Right renal cortex interstitium (tissue), 3 donors: ENCODE results near the gene STRA6. TPM values are rescaled to one million over a fixed set of nuclear protein-coding genes. Genes with fewer than 3 reads are reported as not detected.

Experiments used
- DNase-seq, 3 donors: peaks; one replicate each; pipeline ENCODE4 v3.0.0-alpha.2; 2013; ENCODE audit warnings: low read depth in 3 of 3, low spot score in 2 of 3
- polyA plus RNA-seq, 3 donors: library from polyadenylated mRNA; unstranded; fragments of 120-200 nt; gene quantifications; one replicate each; pipeline ENCODE4 v1.2.1, GENCODE V29; 2013; ENCODE audit not compliant: insufficient read length in 3 of 3

The STRA6 gene
- polyA plus RNA-seq, result 10 to 100 TPM; 20.4 to 30.0 (median 27.3) TPM

GRCh38 chr15:74202452-74203401, at the start of gene STRA6:
TSS of gene STRA6 (minus strand) at chr15:74202787. CDS start at chr15:74202267, 520 bp downstream.
- DNase-seq, result no peak

GRCh38 chr15:74252291-74252690, 49.7 kb upstream of the STRA6 start:
- no peak for DNase-seq

- no peak for DNase-seq
Measured at GRCh38 chr15:74251131-74251811, 48.7 kb upstream of the STRA6 start.

- DNase-seq, result no peak
Measured at GRCh38 chr15:74250266-74250665, 47.7 kb upstream of the STRA6 start.

- DNase-seq, result no peak
Measured at GRCh38 chr15:74245342-74245931, 42.9 kb upstream of the STRA6 start.

GRCh38 chr15:74244822-74245341, 42.3 kb upstream of the STRA6 start:
- DNase-seq, result no peak

- no peak for DNase-seq
Measured at GRCh38 chr15:74243431-74243830, 40.8 kb upstream of the STRA6 start.

- no peak for DNase-seq
Measured at GRCh38 chr15:74242441-74243185, 40.0 kb upstream of the STRA6 start.

GRCh38 chr15:74240897-74241614, 38.5 kb upstream of the STRA6 start:
- DNase-seq, result no peak

GRCh38 chr15:74240002-74240568, 37.5 kb upstream of the STRA6 start:
- DNase-seq, result no peak

GRCh38 chr15:74239051-74239705, 36.6 kb upstream of the STRA6 start:
- DNase-seq, result no peak

- no peak for DNase-seq
Measured at GRCh38 chr15:74235962-74236361, 33.4 kb upstream of the STRA6 start, which contains the start of gene CCDC33. TSS of gene CCDC33 (plus strand) at chr15:74236326. CDS start at chr15:74236720, 394 bp downstream.

GRCh38 chr15:74234598-74234875, 31.9 kb upstream of the STRA6 start:
- no peak for DNase-seq

GRCh38 chr15:74233851-74234597, 31.4 kb upstream of the STRA6 start:
- DNase-seq, result no peak

- no peak for DNase-seq
Measured at GRCh38 chr15:74233373-74233772, 30.8 kb upstream of the STRA6 start.

- DNase-seq, result no peak
Measured at GRCh38 chr15:74231475-74231874, 28.9 kb upstream of the STRA6 start.

GRCh38 chr15:74229686-74230085, 27.1 kb upstream of the STRA6 start:
- no peak for DNase-seq

GRCh38 chr15:74228723-74229081, 26.1 kb upstream of the STRA6 start:
- no peak for DNase-seq
